ENCODE measurements around the gene CISD2.
"Not testable (repeated sequence)": the region's sequence is repeated elsewhere in the genome, so short reads cannot be mapped to it uniquely, and the experiment has no call there.

CISD2 gene

GRCh38 chr4:102843938-102844337 is 24.9 kb upstream of the CISD2 start:
- no peak for DNase-seq
- in situ Hi-C loops (cut with MboI; ENCODE audit: low pct_unique_long_range_greater_than_20kb, low sequenced_read_pairs), result no loop called here

- in situ Hi-C loops (cut with MboI; ENCODE audit: low pct_unique_long_range_greater_than_20kb, low sequenced_read_pairs), result no loop called here
- DNase-seq, result no peak
Observed at GRCh38 chr4:102847687-102848086, 21.1 kb upstream of the CISD2 start.

GRCh38 chr4:102849579-102850104 is 19.1 kb upstream of the CISD2 start:
- in situ Hi-C loops (cut with MboI; ENCODE audit: low pct_unique_long_range_greater_than_20kb, low sequenced_read_pairs), result no loop called here
- DNase-seq, result no peak

GRCh38 chr4:102850370-102850769 is 18.4 kb upstream of the CISD2 start:
- in situ Hi-C loops (cut with MboI; ENCODE audit: low pct_unique_long_range_greater_than_20kb, low sequenced_read_pairs), result no loop called here
- no peak for DNase-seq

GRCh38 chr4:102858828-102859464 is 9.8 kb upstream of the CISD2 start:
- in situ Hi-C loops (cut with MboI; ENCODE audit: low pct_unique_long_range_greater_than_20kb, low sequenced_read_pairs), result no loop called here
- DNase-seq, result no peak

GRCh38 chr4:102860611-102861324 is 8.0 kb upstream of the CISD2 start:
- in situ Hi-C loops (cut with MboI; ENCODE audit: low pct_unique_long_range_greater_than_20kb, low sequenced_read_pairs), result no loop called here

GRCh38 chr4:102862016-102862415 is 6.8 kb upstream of the CISD2 start:
- DNase-seq, result peak; percentile 65
- in situ Hi-C loops (cut with MboI; ENCODE audit: low pct_unique_long_range_greater_than_20kb, low sequenced_read_pairs), result no loop called here

More at GRCh38 chr4:102860611-102861324, 8.0 kb upstream of the CISD2 start:
- no peak for DNase-seq

- no peak for DNase-seq
- in situ Hi-C loops (cut with MboI; ENCODE audit: low pct_unique_long_range_greater_than_20kb, low sequenced_read_pairs), result no loop called here
Observed at GRCh38 chr4:102862747-102863146, 6.0 kb upstream of the CISD2 start.

- in situ Hi-C loops (cut with MboI; ENCODE audit: low pct_unique_long_range_greater_than_20kb, low sequenced_read_pairs); DNase-seq: not testable (repeated sequence)
Observed at GRCh38 chr4:102865327-102865726, 3.5 kb upstream of the CISD2 start.

- in situ Hi-C loops (cut with MboI; ENCODE audit: low pct_unique_long_range_greater_than_20kb, low sequenced_read_pairs), result no loop called here
- DNase-seq, result peak; percentile 67
Observed at GRCh38 chr4:102867278-102868152, 1.3 kb upstream of the CISD2 start.

GRCh38 chr4:102868153-102868780 is 525 bp upstream of the CISD2 start:
- DNase-seq, result no peak
- in situ Hi-C loops (cut with MboI; ENCODE audit: low pct_unique_long_range_greater_than_20kb, low sequenced_read_pairs), result no loop called here

- in situ Hi-C loops (cut with MboI; ENCODE audit: low pct_unique_long_range_greater_than_20kb, low sequenced_read_pairs), result no loop called here
- DNase-seq, result no peak
Observed at GRCh38 chr4:102869569-102870197, 891 bp downstream of the CISD2 start.

GRCh38 chr4:102871772-102872171 is 3.0 kb downstream of the CISD2 start:
- peak; percentile 37 for DNase-seq
- in situ Hi-C loops (cut with MboI; ENCODE audit: low pct_unique_long_range_greater_than_20kb, low sequenced_read_pairs), result no loop called here

GRCh38 chr4:102877477-102878106 is 8.8 kb downstream of the CISD2 start:
- DNase-seq; in situ Hi-C loops (cut with MboI; ENCODE audit: low pct_unique_long_range_greater_than_20kb, low sequenced_read_pairs): not testable (repeated sequence)

- DNase-seq; in situ Hi-C loops (cut with MboI; ENCODE audit: low pct_unique_long_range_greater_than_20kb, low sequenced_read_pairs): not testable (repeated sequence)
Observed at GRCh38 chr4:102878349-102878748, 9.6 kb downstream of the CISD2 start.

GRCh38 chr4:102878901-102879300 is 10.1 kb downstream of the CISD2 start:
- DNase-seq, result no peak
- in situ Hi-C loops (cut with MboI; ENCODE audit: low pct_unique_long_range_greater_than_20kb, low sequenced_read_pairs), result no loop called here

GRCh38 chr4:102881343-102881742 is 12.6 kb downstream of the CISD2 start:
- no peak for DNase-seq
- in situ Hi-C loops (cut with MboI; ENCODE audit: low pct_unique_long_range_greater_than_20kb, low sequenced_read_pairs), result no loop called here

GRCh38 chr4:102883278-102883677 is 14.5 kb downstream of the CISD2 start:
- in situ Hi-C loops (cut with MboI; ENCODE audit: low pct_unique_long_range_greater_than_20kb, low sequenced_read_pairs), result no loop called here

More at GRCh38 chr4:102883278-102883677, 14.5 kb downstream of the CISD2 start:
- no peak for DNase-seq
